Fibroblast of mammary gland (primary cell): ENCODE measurements around the gene NTM.

Source experiments
- DNase-seq: peaks from one replicate; pipeline ENCODE4 v3.0.0-alpha.2; 2010; ENCODE audit warnings: low read depth
- H3K4me3 ChIP-seq: 2 replicates; pipeline ENCODE4 v1.5.1; 2011; ENCODE audit warnings: low read depth, mild to moderate bottlenecking, low read length, moderate library complexity; ENCODE audit not compliant: control insufficient read depth
- TF ChIP-seq, protein P1 (sequence below): conservative IDR thresholded peaks from 2 replicates; pipeline ENCODE4 v1.5.1; 2011; ENCODE audit warnings: low read depth, low read length, inconsistent platforms; ENCODE audit not compliant: control insufficient read depth, insufficient read depth

NTM gene

DNA sequence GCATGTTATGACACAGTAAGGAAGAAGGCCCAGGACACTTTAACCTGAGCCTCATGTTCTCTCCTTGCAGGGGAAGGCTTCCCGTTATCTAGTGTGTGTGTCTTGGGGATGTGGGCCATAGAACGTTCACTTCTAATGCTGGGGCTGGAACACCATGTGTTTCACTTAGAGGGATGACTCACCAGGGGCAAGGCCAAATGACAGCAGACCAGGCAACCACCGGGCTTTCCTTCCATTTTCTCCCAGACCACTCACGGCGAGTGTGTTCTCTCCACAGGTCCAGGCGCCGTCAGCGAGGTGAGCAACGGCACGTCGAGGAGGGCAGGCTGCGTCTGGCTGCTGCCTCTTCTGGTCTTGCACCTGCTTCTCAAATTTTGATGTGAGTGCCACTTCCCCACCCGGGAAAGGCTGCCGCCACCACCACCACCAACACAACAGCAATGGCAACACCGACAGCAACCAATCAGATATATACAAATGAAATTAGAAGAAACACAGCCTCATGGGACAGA, 964.4 kb downstream of the NTM start:
- DNase-seq: no peak
- no peak overlapping the region for H3K4me3 ChIP-seq
- TF ChIP-seq, protein P1, sequence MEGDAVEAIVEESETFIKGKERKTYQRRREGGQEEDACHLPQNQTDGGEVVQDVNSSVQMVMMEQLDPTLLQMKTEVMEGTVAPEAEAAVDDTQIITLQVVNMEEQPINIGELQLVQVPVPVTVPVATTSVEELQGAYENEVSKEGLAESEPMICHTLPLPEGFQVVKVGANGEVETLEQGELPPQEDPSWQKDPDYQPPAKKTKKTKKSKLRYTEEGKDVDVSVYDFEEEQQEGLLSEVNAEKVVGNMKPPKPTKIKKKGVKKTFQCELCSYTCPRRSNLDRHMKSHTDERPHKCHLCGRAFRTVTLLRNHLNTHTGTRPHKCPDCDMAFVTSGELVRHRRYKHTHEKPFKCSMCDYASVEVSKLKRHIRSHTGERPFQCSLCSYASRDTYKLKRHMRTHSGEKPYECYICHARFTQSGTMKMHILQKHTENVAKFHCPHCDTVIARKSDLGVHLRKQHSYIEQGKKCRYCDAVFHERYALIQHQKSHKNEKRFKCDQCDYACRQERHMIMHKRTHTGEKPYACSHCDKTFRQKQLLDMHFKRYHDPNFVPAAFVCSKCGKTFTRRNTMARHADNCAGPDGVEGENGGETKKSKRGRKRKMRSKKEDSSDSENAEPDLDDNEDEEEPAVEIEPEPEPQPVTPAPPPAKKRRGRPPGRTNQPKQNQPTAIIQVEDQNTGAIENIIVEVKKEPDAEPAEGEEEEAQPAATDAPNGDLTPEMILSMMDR: no peak

DNA sequence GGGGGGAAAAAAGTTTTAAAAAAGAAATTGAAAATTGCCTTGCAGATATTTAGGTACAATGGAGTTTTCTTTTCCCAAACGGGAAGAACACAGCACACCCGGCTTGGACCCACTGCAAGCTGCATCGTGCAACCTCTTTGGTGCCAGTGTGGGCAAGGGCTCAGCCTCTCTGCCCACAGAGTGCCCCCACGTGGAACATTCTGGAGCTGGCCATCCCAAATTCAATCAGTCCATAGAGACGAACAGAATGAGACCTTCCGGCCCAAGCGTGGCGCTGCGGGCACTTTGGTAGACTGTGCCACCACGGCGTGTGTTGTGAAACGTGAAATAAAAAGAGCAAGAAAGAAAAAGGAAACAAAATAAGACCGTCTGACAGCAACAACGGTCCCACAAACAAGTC, 964.9 kb downstream of the NTM start:
- DNase-seq: no peak
- TF ChIP-seq, protein P1: no peak

DNA sequence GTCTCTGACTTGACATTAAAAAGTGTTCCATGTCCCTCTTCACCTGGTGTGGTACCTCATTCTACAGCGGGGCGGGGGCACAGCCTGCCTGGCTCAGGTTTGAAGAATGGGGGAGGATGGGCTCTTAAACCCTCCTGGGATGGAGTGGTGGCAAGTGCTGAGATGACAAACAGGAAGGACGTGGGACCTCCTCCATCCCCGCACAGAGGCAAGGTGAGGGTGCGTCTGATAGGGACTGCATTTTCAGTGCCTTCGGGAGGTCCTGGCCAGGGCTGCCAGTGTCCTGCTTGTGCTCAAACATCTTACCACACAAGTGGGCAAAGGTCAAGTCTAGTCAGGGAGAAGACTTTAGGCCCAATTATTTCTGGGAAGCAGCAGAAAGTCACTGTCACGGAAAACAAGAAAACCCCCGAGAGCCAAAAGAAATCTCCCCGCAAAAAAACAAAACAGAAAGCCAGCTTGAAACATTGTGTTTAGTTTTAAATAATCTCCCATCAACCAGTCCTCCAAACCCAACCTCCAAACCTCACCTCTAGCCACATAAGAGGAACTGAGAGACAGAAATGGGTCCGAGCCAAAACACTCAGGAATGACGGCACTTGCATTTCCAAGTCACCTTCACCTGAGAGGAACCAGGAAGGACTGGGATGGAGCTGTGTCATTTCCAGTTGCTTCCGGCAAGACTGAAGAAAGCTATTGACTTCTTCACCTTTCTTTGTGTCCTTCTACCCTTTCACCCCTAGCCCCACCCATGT, 966.5 kb downstream of the NTM start:
- TF ChIP-seq, protein P1: no peak
- DNase-seq: no peak
- H3K4me3 ChIP-seq: no peak overlapping the region

More for the DNA sequence above, 964.9 kb downstream of the NTM start:
- H3K4me3 ChIP-seq: no peak overlapping the region

DNA sequence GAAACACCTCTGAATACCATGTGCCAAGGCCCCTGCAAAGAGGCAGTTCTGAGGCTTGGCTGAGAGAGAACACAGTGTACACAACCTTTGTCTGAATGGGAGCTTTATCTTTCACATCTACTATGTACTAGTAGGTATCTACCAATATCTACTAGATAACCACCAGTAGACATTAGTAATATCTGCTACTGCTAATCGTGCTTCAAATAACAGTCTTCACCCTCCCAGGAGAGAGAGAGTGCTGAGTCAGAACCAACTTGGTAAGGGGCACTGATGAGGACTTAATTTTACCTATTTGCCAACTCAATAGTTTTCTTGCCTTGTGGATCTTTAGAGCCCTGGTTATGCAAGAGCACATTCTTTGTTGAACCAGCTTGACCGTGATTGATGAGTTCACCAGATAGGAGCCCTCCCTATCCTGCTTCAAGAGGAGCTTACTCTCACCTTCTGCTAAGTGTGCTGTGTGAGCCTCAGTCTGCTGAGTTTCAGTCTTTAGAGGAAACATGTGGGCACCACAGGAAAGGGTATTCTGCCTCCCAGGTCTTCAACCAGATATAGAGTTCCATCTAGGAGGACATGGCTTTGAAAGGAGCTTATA, 967.5 kb downstream of the NTM start:
- H3K4me3 ChIP-seq: no peak overlapping the region
- DNase-seq: no peak
- TF ChIP-seq, protein P1: no peak

DNA sequence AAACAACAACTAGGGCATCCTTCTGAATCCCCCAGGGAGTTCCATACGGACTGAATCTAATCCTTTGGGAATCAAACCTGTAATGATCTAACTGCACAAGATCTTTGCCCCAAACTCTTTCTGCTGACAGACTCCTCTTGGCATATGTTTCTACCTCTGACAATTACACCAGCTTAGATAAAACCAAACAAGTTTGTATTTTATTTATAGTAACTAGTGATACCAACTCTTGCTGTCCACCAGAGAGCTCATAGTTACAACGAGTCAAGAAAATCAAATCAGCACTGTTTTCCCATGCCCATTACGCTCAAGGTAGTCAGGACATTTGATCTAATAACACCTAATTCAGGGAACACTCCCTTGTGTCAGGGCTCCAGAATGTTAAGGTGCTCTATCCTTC, 972.0 kb downstream of the NTM start:
- TF ChIP-seq, protein P1: no peak
- DNase-seq: no peak
- no peak overlapping the region for H3K4me3 ChIP-seq

DNA sequence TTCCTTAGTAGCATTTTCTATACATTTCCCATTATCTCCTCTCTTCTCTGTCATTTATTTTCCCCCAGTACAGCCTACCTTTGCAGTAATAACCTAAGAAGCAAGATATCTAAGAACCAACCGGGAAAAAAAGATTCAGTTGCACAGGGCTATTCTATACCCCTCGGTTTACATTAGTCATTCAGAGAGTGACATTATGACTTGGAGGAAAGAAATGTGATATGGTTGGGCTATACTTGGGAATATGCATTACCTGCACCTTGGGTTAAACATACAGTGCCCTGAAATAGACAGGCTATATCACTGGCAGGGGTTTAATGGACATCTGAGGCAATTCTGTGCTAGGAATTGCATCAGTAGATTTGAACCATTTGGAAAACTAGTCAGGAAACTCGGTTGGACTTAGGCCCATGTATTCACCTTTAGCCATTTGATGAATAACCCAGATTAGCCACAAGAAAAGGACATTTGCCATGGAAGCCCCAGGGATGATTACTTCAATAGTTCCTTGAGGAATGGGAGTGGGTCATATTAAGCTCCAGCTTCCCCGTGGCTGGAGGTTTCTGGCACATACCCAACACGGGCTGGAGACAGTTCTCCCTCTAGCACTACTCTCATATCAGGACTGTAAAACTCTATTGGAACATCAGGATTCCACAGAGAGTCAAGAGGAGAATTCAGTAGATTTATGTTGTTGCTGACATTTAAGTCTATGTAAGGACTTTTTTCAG, 973.2 kb downstream of the NTM start:
- H3K4me3 ChIP-seq: no peak overlapping the region
- no peak for DNase-seq
- TF ChIP-seq, protein P1: no peak
